ENCODE measurements around the gene RIBC1.

- TF ChIP-seq CTCF (IDR thresholded peaks at IDR 0.05) (no peak), EP300 (IDR thresholded peaks at IDR 0.05) (no peak), POLR2A (IDR thresholded peaks at IDR 0.05) (no peak), POLR2AphosphoS5 (IDR thresholded peaks at IDR 0.05) (no peak)
These were observed 19.1 kb upstream of the RIBC1 start for GRCh38 chrX:53403535-53403934.

All from stomach (tissue), 4 donors.